Measurements from ENCODE around the gene CSF3R.

CSF3R gene

GRCh38 chr1:36517011-36517771 lies 34.5 kb upstream of the CSF3R start:
- H3K27ac ChIP-seq, result no peak overlapping the region
- TF ChIP-seq, protein P1, sequence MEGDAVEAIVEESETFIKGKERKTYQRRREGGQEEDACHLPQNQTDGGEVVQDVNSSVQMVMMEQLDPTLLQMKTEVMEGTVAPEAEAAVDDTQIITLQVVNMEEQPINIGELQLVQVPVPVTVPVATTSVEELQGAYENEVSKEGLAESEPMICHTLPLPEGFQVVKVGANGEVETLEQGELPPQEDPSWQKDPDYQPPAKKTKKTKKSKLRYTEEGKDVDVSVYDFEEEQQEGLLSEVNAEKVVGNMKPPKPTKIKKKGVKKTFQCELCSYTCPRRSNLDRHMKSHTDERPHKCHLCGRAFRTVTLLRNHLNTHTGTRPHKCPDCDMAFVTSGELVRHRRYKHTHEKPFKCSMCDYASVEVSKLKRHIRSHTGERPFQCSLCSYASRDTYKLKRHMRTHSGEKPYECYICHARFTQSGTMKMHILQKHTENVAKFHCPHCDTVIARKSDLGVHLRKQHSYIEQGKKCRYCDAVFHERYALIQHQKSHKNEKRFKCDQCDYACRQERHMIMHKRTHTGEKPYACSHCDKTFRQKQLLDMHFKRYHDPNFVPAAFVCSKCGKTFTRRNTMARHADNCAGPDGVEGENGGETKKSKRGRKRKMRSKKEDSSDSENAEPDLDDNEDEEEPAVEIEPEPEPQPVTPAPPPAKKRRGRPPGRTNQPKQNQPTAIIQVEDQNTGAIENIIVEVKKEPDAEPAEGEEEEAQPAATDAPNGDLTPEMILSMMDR (conservative IDR thresholded peaks at IDR 0.05), result no peak

DNA sequence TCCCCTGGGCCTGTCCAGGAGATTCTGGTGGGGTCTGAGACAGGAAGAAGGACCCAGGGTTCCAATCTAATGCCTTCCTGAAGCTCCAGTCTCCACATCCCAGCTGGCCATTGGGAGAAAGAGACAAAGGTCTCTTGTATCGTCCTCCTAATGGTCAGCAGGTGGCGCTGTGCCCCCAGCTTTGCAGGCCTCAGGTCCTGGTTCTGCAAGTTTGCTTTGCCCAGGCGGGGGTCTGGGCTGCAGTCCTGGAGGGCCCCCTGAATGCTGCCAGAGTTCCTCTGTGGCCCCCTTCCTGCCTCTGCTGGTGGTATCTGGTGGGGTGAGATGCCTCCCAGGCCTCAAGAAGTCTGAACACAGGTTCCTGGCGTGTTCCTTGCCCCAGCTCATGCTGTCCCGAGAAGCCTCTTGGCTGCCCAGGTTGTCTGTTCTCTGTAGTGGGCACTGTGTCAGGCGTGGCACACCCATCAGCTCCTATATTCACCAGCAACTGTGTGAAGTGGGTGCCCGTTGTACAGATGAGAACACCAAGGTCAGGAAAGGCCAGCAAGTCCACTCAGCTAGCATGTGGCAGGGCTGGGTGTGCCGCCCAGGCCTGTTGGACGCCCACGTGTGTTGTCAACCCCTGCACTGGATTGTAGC lies 33.8 kb upstream of the CSF3R start:
- TF ChIP-seq, protein P1 (conservative IDR thresholded peaks at IDR 0.05), result peak; percentile 90
- no peak overlapping the region for H3K27ac ChIP-seq

DNA sequence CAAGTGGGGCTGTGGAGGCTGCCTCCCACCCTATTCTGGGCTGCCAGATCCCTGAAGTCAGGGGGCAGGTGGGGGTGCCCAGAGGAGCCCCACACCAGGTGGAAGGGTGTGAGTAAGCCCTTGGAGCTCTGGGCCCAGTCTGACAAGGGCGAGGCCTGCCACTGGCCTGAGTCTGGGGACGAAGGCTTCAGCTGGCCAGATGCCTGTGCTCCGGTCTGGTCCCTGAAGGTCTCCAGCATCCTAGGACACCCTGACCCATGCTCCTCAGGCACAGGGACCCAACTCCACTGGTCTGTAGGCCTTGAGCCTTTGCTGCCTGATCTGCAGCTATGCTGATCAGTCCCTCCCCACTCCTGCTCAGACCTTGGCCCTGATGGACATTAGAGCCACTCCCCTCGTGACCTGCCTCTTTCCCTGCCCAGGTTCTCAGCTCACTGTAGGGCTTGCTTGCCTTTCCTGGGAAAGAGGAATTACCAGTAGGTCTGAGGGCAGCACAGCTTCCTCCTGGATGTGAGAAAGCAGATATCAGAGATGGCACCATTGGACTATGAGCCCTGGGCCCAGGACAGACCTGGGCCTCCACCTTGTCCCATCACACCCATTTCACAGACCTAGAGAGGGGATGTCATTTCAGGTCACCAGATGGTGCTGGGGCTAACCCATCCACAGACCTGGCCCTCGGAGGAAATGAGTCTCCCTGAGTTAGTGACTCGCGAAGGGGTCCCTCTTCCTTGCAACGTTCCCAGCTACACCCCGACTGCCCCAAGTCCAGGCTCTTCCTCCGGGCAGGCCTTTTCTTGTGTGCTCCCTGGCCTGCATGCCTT lies 32.8 kb upstream of the CSF3R start:
- H3K27ac ChIP-seq, result no peak overlapping the region
- TF ChIP-seq, protein P1 (conservative IDR thresholded peaks at IDR 0.05), result no peak

DNA sequence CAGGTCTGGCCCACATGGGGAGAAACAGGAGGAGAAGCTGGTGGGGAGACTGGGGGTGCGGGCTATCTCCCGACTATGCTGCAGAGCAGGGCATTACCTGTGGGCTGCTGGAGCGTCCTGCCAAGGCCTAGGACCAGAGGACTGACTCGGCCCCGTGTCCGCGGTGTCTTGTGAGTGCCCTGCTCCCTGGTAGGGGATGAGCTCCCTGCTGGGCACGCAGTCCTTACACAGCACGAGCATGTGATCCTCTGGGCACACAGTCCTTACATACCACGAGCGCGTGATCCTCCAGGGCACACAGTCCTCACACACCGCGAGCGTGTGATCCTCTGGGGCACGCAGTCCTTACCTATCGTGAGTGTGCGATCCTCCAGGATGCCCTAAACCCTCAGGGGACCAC lies 31.8 kb upstream of the CSF3R start:
- TF ChIP-seq, protein P1 (conservative IDR thresholded peaks at IDR 0.05), result no peak
- H3K27ac ChIP-seq, result no peak overlapping the region

DNA sequence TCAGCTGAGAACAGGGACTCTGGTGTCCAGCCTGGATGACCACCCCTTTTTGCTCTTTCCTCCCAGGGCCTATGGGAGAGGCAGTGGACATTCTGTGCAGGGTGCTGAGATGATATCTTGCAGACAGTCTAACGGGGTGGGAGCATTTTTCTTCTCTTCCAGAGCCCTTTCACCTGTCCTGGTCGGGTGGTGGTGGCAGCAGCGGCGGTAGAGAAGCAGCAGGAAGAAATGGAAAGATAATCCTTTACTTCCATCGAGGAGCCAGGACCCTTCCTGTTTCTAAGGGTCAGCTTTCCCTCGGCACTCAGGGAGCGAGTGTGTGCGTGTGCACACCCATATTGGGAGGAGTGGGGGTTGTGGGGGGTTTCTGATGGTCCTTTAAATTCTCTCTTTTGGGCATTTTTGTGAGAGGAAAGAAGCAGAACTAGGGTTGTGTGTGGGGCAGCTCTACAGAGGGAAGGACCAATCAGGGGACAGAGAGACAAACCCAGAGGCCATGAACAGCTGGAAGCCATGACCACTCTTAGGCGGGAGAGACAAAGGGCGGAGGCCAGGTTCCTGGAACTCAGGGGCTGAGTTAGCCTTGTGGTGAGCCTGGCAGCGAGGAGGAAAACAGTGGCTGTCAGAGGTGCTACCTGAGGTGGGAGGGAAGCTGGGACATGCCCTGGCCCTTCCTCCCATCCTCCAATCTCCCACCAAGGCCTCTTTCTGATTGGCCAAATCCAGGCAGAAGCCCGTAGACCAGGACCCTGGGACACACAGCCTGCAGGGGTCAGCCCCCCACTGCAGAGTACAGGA lies 31.2 kb upstream of the CSF3R start:
- TF ChIP-seq, protein P1 (conservative IDR thresholded peaks at IDR 0.05), result no peak
- H3K27ac ChIP-seq, result no peak overlapping the region

- H3K27ac ChIP-seq, result no peak overlapping the region
- TF ChIP-seq, protein P1 (conservative IDR thresholded peaks at IDR 0.05), result no peak
Measured at GRCh38 chr1:36512842-36513241, 30.1 kb upstream of the CSF3R start.
